ENCODE measurements around the gene TUBA4A. TPM values are rescaled to one million over a fixed set of nuclear protein-coding genes. Genes with fewer than 3 reads are reported as not detected.
A peak's percentile ranks its signal among the peaks of the same experiment; 100 is the strongest.

The TUBA4A gene
- total RNA-seq: 10 to 100 TPM; 17.8 to 20.2 TPM

GRCh38 chr2:219253753-219254589, at the start of gene TUBA4A:
TUBA4A (minus strand) TSS chr2:219253918; CDS start chr2:219253858, 60 bp downstream.
- H3K9me3 ChIP-seq: no peaks in the 10 kb centered on the region
- DNase-seq (peak; percentile 90 to 95 (median 92)), ATAC-seq (peak; percentile 81)
- TF ChIP-seq CTCF (IDR thresholded peaks at IDR 0.05) (peak in 4 of 7 experiments; percentile 23 to 51 (median 42)), POLR2A (IDR thresholded peaks at IDR 0.05) (peak; percentile 96 to 97 (median 97))
- intact Hi-C loops (cut with DNase I): no loop called here
- H3K4me3 ChIP-seq: peak within 1 kb of the TSS; percentile 20 to 67
- H3K27ac ChIP-seq: peak within 1 kb of the TSS; percentile 77 to 96 (median 86)
- no peaks in the 10 kb centered on the region for H3K27me3 ChIP-seq
- WGBS, 2 donors: 1% methylated on average over 45 of the region's 76 CpGs; no CpG with 5 or more reads in 1 of the 2 donors
- H3K4me1 ChIP-seq: peaks cover 53% of the 10 kb centered on the region
- peaks cover 0 to 2% of the 10 kb centered on the region in 2 donors for H3K36me3 ChIP-seq (replicated peaks in 1 of 2; ENCODE audit: insufficient read depth in 1 of 2, low read depth in 2 of 2)

- intact Hi-C loops (cut with DNase I): loop anchor here (5.0 kb wide), 2 partner anchors 140 to 245 kb away; partner anchors contain the start of gene NHEJ1
- TF ChIP-seq CTCF (IDR thresholded peaks at IDR 0.05) (no peak), POLR2A (IDR thresholded peaks at IDR 0.05) (no peak)
- no peak overlapping the region for H3K4me3 ChIP-seq
- H3K27ac ChIP-seq: no peak overlapping the region
- no peaks in the 10 kb centered on the region for H3K36me3 ChIP-seq (replicated peaks in 1 of 2; ENCODE audit: insufficient read depth in 1 of 2, low read depth in 2 of 2)
- peaks cover 6% of the 10 kb centered on the region for H3K4me1 ChIP-seq
- ATAC-seq: no peak
- WGBS, 2 donors: 40 to 44% methylated on average over 10 to 11 of the region's 11 CpGs
- H3K27me3 ChIP-seq: no peaks in the 10 kb centered on the region
- H3K9me3 ChIP-seq: no peaks in the 10 kb centered on the region
- DNase-seq: no peak
These were observed 48.8 kb upstream of the TUBA4A start for GRCh38 chr2:219302412-219302968.

GRCh38 chr2:219300022-219300421, 46.3 kb upstream of the TUBA4A start:
- peaks cover 9% of the 10 kb centered on the region for H3K4me1 ChIP-seq
- H3K36me3 ChIP-seq (replicated peaks in 1 of 2; ENCODE audit: insufficient read depth in 1 of 2, low read depth in 2 of 2): no peaks in the 10 kb centered on the region
- no peak for ATAC-seq
- intact Hi-C loops (cut with DNase I): loop anchor here (5.0 kb wide), 2 partner anchors 138 to 243 kb away; partner anchors contain the start of gene NHEJ1
- DNase-seq: no peak
- no peaks in the 10 kb centered on the region for H3K9me3 ChIP-seq
- TF ChIP-seq CTCF (IDR thresholded peaks at IDR 0.05) (no peak), POLR2A (IDR thresholded peaks at IDR 0.05) (no peak)
- 57 to 67% methylated on average over 2 to 4 of the region's 5 CpGs for WGBS, 2 donors
- no peaks in the 10 kb centered on the region for H3K27me3 ChIP-seq
- H3K4me3 ChIP-seq: no peak overlapping the region
- no peak overlapping the region for H3K27ac ChIP-seq

GRCh38 chr2:219299372-219299760, 45.6 kb upstream of the TUBA4A start:
- DNase-seq: no peak
- Histone ChIP-seq H3K27ac (no peak overlapping the region), H3K27me3 (no peaks in the 10 kb centered on the region), H3K4me1 (peaks cover 13% of the 10 kb centered on the region), H3K9me3 (no peaks in the 10 kb centered on the region), H3K36me3 (replicated peaks in 1 of 2; ENCODE audit: insufficient read depth in 1 of 2, low read depth in 2 of 2) (no peaks in the 10 kb centered on the region), H3K4me3 (no peak overlapping the region)
- WGBS, 2 donors: 70 to 79% methylated on average over 5 to 6 of the region's 6 CpGs
- ATAC-seq: no peak
- TF ChIP-seq CTCF (IDR thresholded peaks at IDR 0.05): no peak
- no peak for TF ChIP-seq POLR2A (IDR thresholded peaks at IDR 0.05)
- intact Hi-C loops (cut with DNase I): no loop called here
